Stimulated activated CD8-positive, alpha-beta memory T cell treated with anti-CD3 and anti-CD28 coated beads, Interleukin-4, amount 100 ng/mL, for 4 hours (primary cell): Measurements from ENCODE around the gene C19orf53.
A peak's percentile ranks its signal among the peaks of the same experiment; 100 is the strongest.
"Not testable (repeated sequence)": the region's sequence is repeated elsewhere in the genome, so short reads cannot be mapped to it uniquely, and the experiment has no call there.

Experiments
- DNase-seq, 2 donors: peaks; one replicate each; pipeline ENCODE4 v3.0.0-alpha.2; 2020; ENCODE audit warnings: low read depth in 2 of 2, low spot score in 1 of 2

Gene C19orf53

GRCh38 chr19:13763265-13763664 lies 11.0 kb upstream of the C19orf53 start:
- DNase-seq: no peak

- peak in 1 of 2 donors; percentile 53 for DNase-seq
These were observed 10.0 kb upstream of the C19orf53 start, which contains the start of gene MRI1 for GRCh38 chr19:13764101-13764807. MRI1 (plus strand) TSS chr19:13764522; CDS start chr19:13764589, 67 bp downstream.

GRCh38 chr19:13764821-13765394 lies 9.3 kb upstream of the C19orf53 start:
- no peak for DNase-seq

- no peak for DNase-seq
These were observed 8.7 kb upstream of the C19orf53 start for GRCh38 chr19:13765395-13766094.

GRCh38 chr19:13766095-13766481 lies 8.2 kb upstream of the C19orf53 start:
- no peak for DNase-seq

- no peak for DNase-seq
These were observed 5.7 kb upstream of the C19orf53 start for GRCh38 chr19:13768510-13768909.

- no peak for DNase-seq
These were observed 4.1 kb upstream of the C19orf53 start for GRCh38 chr19:13770013-13770635.

- no peak for DNase-seq
These were observed 4.1 kb downstream of the C19orf53 start for GRCh38 chr19:13778398-13778797.

- DNase-seq: no peak
These were observed 4.6 kb downstream of the C19orf53 start for GRCh38 chr19:13778847-13779246.

GRCh38 chr19:13779794-13780193 lies 5.5 kb downstream of the C19orf53 start:
- not testable (repeated sequence) for DNase-seq

- no peak for DNase-seq
These were observed 7.3 kb downstream of the C19orf53 start for GRCh38 chr19:13781547-13781946.

- no peak for DNase-seq
These were observed 8.3 kb downstream of the C19orf53 start for GRCh38 chr19:13782537-13782936.

- no peak for DNase-seq
These were observed 9.6 kb downstream of the C19orf53 start for GRCh38 chr19:13783565-13784500.

GRCh38 chr19:13784731-13785452 lies 10.6 kb downstream of the C19orf53 start:
- DNase-seq: peak; percentile 41 to 49

GRCh38 chr19:13788991-13789390 lies 14.7 kb downstream of the C19orf53 start:
- no peak for DNase-seq

GRCh38 chr19:13790354-13790753 lies 16.1 kb downstream of the C19orf53 start:
- DNase-seq: peak in 1 of 2 donors; percentile 24

- DNase-seq: not testable (repeated sequence)
These were observed 19.1 kb downstream of the C19orf53 start for GRCh38 chr19:13793317-13793716.

- DNase-seq: no peak
These were observed 20.1 kb downstream of the C19orf53 start for GRCh38 chr19:13794398-13794756.

- DNase-seq: peak; percentile 80 to 93
These were observed 20.7 kb downstream of the C19orf53 start, which contains the start of gene ZSWIM4 for GRCh38 chr19:13794757-13795589. ZSWIM4 (plus strand) TSS chr19:13795443; CDS start chr19:13795649, 206 bp downstream.
